Stimulated activated CD4-positive, alpha-beta T cell treated with anti-CD3 and anti-CD28 coated beads, Interleukin-2, amount 100 ng/mL, for 4 hours (primary cell): Measurements from ENCODE around the gene ZNF837.
A peak's percentile ranks its signal among the peaks of the same experiment; 100 is the strongest.
"Not testable (repeated sequence)": the region's sequence is repeated elsewhere in the genome, so short reads cannot be mapped to it uniquely, and the experiment has no call there.

Source experiments
- DNase-seq: peaks from one replicate; pipeline ENCODE4 v3.0.0-alpha.2; 2020; ENCODE audit warnings: low read depth

The ZNF837 gene

GRCh38 chr19:58395979-58396627, 15.3 kb upstream of the ZNF837 start:
- no peak for DNase-seq

GRCh38 chr19:58395220-58395978, 14.6 kb upstream of the ZNF837 start, which contains the start of gene RNF225:
Gene RNF225, plus strand, starts transcription at chr19:58395656. Its CDS starts 434 bp downstream, at chr19:58396090.
- no peak for DNase-seq

- no peak for DNase-seq
Observed at GRCh38 chr19:58394821-58395219, 14.0 kb upstream of the ZNF837 start.

GRCh38 chr19:58393725-58394033, 12.8 kb upstream of the ZNF837 start:
- DNase-seq, result no peak

- no peak for DNase-seq
Observed at GRCh38 chr19:58392945-58393724, 12.3 kb upstream of the ZNF837 start.

GRCh38 chr19:58388175-58388526, 7.3 kb upstream of the ZNF837 start:
- no peak for DNase-seq

- DNase-seq, result no peak
Observed at GRCh38 chr19:58387338-58388174, 6.7 kb upstream of the ZNF837 start.

- peak; percentile 94 for DNase-seq
Observed at GRCh38 chr19:58386576-58387337, 5.9 kb upstream of the ZNF837 start, which contains the start of gene RPS5. Gene RPS5, plus strand, starts transcription at chr19:58387269. Its CDS starts 869 bp downstream, at chr19:58388138.

GRCh38 chr19:58385891-58386575, 5.2 kb upstream of the ZNF837 start:
- no peak for DNase-seq

GRCh38 chr19:58385313-58385890, 4.6 kb upstream of the ZNF837 start:
- DNase-seq, result no peak

- no peak for DNase-seq
Observed at GRCh38 chr19:58382997-58383603, 2.3 kb upstream of the ZNF837 start.

- DNase-seq, result no peak
Observed at GRCh38 chr19:58381460-58382212, 806 bp upstream of the ZNF837 start.

GRCh38 chr19:58380037-58380661, 681 bp downstream of the ZNF837 start:
- no peak for DNase-seq

GRCh38 chr19:58379246-58379645, 1.6 kb downstream of the ZNF837 start:
- DNase-seq, result no peak

- DNase-seq, result not testable (repeated sequence)
Observed at GRCh38 chr19:58376724-58377123, 4.1 kb downstream of the ZNF837 start.

- DNase-seq, result no peak
Observed at GRCh38 chr19:58374200-58374599, 6.6 kb downstream of the ZNF837 start.

- DNase-seq, result no peak
Observed at GRCh38 chr19:58372311-58373133, 8.3 kb downstream of the ZNF837 start.
